Ectodermal cell (in vitro differentiated cells): ENCODE measurements around the gene CLDN7.
A peak's percentile ranks its signal among the peaks of the same experiment; 100 is the strongest.

Experiments
- H3K27ac ChIP-seq: 2 replicates; pipeline ENCODE4 v1.7.0; 2013; ENCODE audit warnings: mild to moderate bottlenecking, low read depth, low read length; ENCODE audit not compliant: insufficient read depth, poor library complexity, severe bottlenecking
- H3K27me3 ChIP-seq: 2 replicates; pipeline ENCODE4 v1.7.0; 2013; ENCODE audit warnings: mild to moderate bottlenecking, low read length; ENCODE audit not compliant: insufficient read depth, control insufficient read depth, poor library complexity, severe bottlenecking
- H3K36me3 ChIP-seq: one replicate; pipeline ENCODE4 v1.7.0; 2013; ENCODE audit warnings: low read length; ENCODE audit not compliant: control insufficient read depth, insufficient read depth
- H3K4me1 ChIP-seq: one replicate; pipeline ENCODE4 v1.7.0; 2013; ENCODE audit warnings: low read length; ENCODE audit not compliant: control insufficient read depth, insufficient read depth
- H3K4me3 ChIP-seq: 2 replicates; pipeline ENCODE4 v1.7.0; 2013; ENCODE audit warnings: low read depth, low read length, control low read depth; ENCODE audit not compliant: insufficient read depth
- H3K9me3 ChIP-seq: 2 replicates; pipeline ENCODE4 v1.7.0; 2013; ENCODE audit warnings: mild to moderate bottlenecking, low read length, moderate library complexity; ENCODE audit not compliant: control insufficient read depth
- WGBS, 2 experiments: methylation state at CpG; one replicate each; pipeline ENCODE4 v1.1.7; 2013; ENCODE audit warnings: missing lambda C conversion rate in 2 of 2; 5-methylcytosine and 5-hydroxymethylcytosine counted together

CLDN7 gene

DNA sequence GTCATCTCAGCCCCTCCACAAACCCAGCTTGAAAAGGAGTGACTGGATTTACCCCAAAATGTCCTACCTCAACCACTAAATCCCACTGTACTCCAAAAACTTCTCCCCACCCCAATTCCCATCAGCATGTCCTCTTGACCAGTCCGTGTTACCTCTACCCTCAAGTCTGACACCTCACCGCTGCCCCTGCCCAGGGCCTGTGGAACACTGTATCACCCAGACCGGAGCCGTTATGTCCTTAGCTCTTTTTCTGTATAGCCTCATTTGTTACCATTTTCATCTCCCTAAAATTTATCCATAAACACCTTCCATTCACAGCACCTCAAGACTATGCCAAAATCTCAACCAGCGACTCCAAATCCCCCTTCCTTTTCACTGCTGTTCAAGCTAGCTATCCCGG lies 25.5 kb downstream of the CLDN7 start:
- peaks cover 22% of the 10 kb centered on the region for H3K4me1 ChIP-seq

GRCh38 chr17:7235693-7236665 lies 26.3 kb downstream of the CLDN7 start:
- no peaks in the 10 kb centered on the region for H3K27me3 ChIP-seq
- H3K9me3 ChIP-seq: no peaks in the 10 kb centered on the region
- 92% methylated on average over 22 of the region's 22 CpGs for WGBS, 2 experiments
- peaks cover 21% of the 10 kb centered on the region for H3K4me1 ChIP-seq
- no peak overlapping the region for H3K4me3 ChIP-seq
- peaks cover 22% of the 10 kb centered on the region for H3K36me3 ChIP-seq
- H3K27ac ChIP-seq: no peak overlapping the region

More for the DNA sequence above, 25.5 kb downstream of the CLDN7 start:
- Histone ChIP-seq H3K9me3 (no peaks in the 10 kb centered on the region), H3K27me3 (no peaks in the 10 kb centered on the region), H3K4me3 (peak overlapping the region; percentile 70), H3K36me3 (peaks cover 22% of the 10 kb centered on the region), H3K27ac (no peak overlapping the region)
- 92 to 93% methylated on average over 6 of the region's 6 CpGs for WGBS, 2 experiments

GRCh38 chr17:7234083-7234951 lies 28.0 kb downstream of the CLDN7 start, which contains the start of gene DVL2:
Gene DVL2, minus strand, starts transcription at chr17:7234517. Its CDS starts 255 bp downstream, at chr17:7234262.
- H3K4me1 ChIP-seq: peaks cover 19% of the 10 kb centered on the region
- peak within 1 kb of the TSS; percentile 95 for H3K4me3 ChIP-seq
- H3K9me3 ChIP-seq: no peaks in the 10 kb centered on the region
- H3K27ac ChIP-seq: peak within 1 kb of the TSS; percentile 88
- H3K27me3 ChIP-seq: no peaks in the 10 kb centered on the region
- WGBS, 2 experiments: 2 to 3% methylated on average over 72 of the region's 72 CpGs
- peaks cover 28% of the 10 kb centered on the region for H3K36me3 ChIP-seq

DNA sequence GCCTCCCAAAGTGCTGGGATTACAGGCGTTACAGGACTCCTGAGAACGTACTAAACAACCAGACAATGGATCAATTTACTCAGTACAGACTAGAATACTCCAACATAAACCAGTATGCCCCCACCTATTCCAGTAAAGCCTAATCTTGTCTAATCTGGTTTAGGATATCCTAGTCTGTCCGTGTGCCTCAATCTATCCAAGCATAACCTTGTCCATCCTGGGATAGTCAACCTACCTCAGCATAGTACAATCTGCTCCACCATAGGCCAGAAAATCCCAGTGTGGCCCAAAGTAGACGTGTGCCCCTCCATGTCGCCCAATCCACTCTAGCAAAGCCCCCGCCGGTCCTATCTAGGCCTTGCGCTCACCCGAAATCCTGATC lies 28.6 kb downstream of the CLDN7 start:
- no peaks in the 10 kb centered on the region for H3K9me3 ChIP-seq
- H3K36me3 ChIP-seq: peaks cover 34% of the 10 kb centered on the region
- H3K27me3 ChIP-seq: no peaks in the 10 kb centered on the region
- H3K4me3 ChIP-seq: peak overlapping the region; percentile 95
- 1 to 2% methylated on average over 9 of the region's 9 CpGs for WGBS, 2 experiments
- peak overlapping the region; percentile 88 for H3K27ac ChIP-seq
- peaks cover 19% of the 10 kb centered on the region for H3K4me1 ChIP-seq

DNA sequence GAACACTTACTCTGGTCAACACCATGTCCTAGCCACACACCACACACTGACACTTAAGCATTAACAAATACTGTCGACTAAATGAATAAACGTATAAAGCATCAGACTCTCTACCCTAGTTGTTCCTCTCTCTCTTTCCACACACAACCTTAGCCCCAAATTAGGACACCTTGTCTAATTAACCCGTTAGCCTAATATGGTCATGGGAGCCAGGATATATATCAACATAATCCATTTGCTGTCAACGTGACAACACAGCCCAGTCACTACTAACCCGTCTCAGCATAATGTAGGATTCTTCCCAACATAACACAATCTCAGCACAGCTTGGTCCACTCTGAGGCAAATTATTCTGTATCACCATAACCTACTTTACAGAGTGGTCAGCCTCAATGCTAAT lies 30.2 kb downstream of the CLDN7 start:
- no peaks in the 10 kb centered on the region for H3K27me3 ChIP-seq
- peaks cover 14% of the 10 kb centered on the region for H3K4me1 ChIP-seq
- no peaks in the 10 kb centered on the region for H3K9me3 ChIP-seq
- 93 to 95% methylated on average over 5 of the region's 5 CpGs for WGBS, 2 experiments
- peak overlapping the region; percentile 0 for H3K4me3 ChIP-seq
- peaks cover 48% of the 10 kb centered on the region for H3K36me3 ChIP-seq
- no peak overlapping the region for H3K27ac ChIP-seq

GRCh38 chr17:7229504-7229903 lies 32.8 kb downstream of the CLDN7 start:
- Histone ChIP-seq H3K9me3 (no peaks in the 10 kb centered on the region), H3K4me3 (no peak overlapping the region), H3K27ac (no peak overlapping the region), H3K36me3 (peaks cover 52% of the 10 kb centered on the region), H3K27me3 (no peaks in the 10 kb centered on the region), H3K4me1 (peaks cover 9% of the 10 kb centered on the region)
- 96 to 97% methylated on average over 19 of the region's 19 CpGs for WGBS, 2 experiments

DNA sequence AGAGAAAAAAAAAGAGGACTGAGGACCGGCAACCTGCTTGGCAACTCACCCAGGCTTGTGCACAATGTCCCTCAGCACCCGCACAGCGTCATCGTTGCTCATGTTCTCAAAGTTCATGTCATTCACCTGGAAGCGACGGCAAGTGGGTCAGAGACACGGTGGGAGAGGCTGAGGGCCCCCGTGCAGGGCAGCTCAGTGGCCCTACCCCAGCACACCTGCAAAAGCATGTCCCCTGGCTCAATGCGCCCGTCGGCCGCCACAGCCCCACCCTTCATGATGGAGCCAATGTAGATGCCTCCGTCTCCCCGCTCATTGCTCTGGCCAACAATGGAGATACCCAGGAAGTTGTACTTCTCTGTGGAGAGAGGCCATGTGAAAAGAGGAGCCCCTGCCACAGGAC lies 33.4 kb downstream of the CLDN7 start:
- Histone ChIP-seq H3K4me1 (peaks cover 9% of the 10 kb centered on the region), H3K4me3 (no peak overlapping the region), H3K9me3 (no peaks in the 10 kb centered on the region), H3K27ac (no peak overlapping the region), H3K27me3 (no peaks in the 10 kb centered on the region), H3K36me3 (peaks cover 56% of the 10 kb centered on the region)
- WGBS, 2 experiments: 95 to 97% methylated on average over 14 of the region's 14 CpGs

- WGBS, 2 experiments: 96 to 97% methylated on average over 31 of the region's 31 CpGs
- Histone ChIP-seq H3K27me3 (no peaks in the 10 kb centered on the region), H3K36me3 (peaks cover 74% of the 10 kb centered on the region), H3K4me1 (peaks cover 4% of the 10 kb centered on the region), H3K9me3 (no peaks in the 10 kb centered on the region), H3K4me3 (no peak overlapping the region), H3K27ac (no peak overlapping the region)
Observed at GRCh38 chr17:7226721-7227710, 35.3 kb downstream of the CLDN7 start.

DNA sequence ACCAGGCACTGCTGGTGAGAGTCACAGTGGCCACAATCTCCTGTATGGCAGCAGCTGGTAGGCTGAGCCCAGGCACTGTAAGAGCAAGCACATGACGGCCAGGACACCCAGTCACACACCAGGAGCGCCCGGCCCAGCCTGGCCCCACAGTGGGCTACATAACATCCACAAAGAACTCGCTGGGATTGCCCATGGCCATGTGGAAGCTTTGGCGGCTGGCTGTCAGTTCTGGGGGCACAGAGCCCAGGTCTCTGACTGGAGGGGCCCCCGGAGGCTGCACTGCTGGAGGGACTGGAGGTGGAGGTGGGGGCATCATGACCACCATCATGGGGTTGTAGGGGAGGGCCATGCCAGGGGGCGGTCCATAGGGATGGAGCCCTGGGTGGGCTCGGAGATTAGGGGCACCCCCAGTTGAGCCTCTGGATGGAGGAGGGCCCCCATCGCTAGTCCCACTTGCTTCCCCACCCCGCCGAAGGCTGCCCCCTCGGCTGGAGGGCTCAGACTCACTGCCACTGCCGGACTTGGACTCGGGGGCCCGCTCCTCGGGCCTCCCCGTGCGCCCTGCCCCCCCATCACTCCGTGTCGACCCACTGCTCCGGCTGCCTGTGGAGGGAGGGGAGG lies 36.5 kb downstream of the CLDN7 start:
- Histone ChIP-seq H3K27me3 (no peaks in the 10 kb centered on the region), H3K36me3 (peaks cover 74% of the 10 kb centered on the region), H3K4me3 (no peak overlapping the region), H3K27ac (peak overlapping the region; percentile 8), H3K9me3 (no peaks in the 10 kb centered on the region), H3K4me1 (no peaks in the 10 kb centered on the region)
- 90 to 92% methylated on average over 21 of the region's 21 CpGs for WGBS, 2 experiments
